AG09309 (cell line): ENCODE results near the gene DOCK9.

Source experiments
- DNase-seq: peaks from one replicate; pipeline ENCODE4 v3.0.0-alpha.2; 2010; ENCODE audit warnings: low read depth
- H3K4me3 ChIP-seq: 2 replicates; pipeline ENCODE4 v1.5.1; 2011; ENCODE audit warnings: mild to moderate bottlenecking, low read depth, low read length, moderate library complexity; ENCODE audit not compliant: control insufficient read depth
- TF ChIP-seq, protein P1 (sequence below): IDR thresholded peaks from 2 replicates; pipeline ENCODE4 v1.5.1; 2011; ENCODE audit warnings: mild to moderate bottlenecking, low read depth, low read length, inconsistent platforms; ENCODE audit not compliant: insufficient read depth, control insufficient read depth; ENCODE audit errors: missing control alignments

DOCK9 gene

DNA sequence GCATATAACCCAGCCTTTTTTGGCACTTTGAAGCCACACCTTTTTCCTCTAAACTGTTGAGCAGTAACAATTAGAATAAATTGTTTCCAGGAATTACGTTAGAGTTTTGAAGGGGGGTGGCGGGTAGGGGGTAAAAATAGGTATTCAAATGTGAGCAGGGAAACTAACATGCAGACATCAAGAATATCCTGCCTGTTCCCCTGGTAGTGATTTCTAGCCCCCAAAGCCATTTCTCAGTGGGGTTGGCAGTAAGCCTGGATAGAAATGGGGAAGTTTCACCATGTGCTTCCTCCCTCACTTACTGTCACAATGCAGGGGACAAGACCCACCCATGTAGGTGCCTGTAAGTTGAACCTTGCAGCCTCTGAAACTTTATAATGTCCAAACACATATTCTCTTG is 3.8 kb downstream of the DOCK9 start:
- TF ChIP-seq, protein P1, sequence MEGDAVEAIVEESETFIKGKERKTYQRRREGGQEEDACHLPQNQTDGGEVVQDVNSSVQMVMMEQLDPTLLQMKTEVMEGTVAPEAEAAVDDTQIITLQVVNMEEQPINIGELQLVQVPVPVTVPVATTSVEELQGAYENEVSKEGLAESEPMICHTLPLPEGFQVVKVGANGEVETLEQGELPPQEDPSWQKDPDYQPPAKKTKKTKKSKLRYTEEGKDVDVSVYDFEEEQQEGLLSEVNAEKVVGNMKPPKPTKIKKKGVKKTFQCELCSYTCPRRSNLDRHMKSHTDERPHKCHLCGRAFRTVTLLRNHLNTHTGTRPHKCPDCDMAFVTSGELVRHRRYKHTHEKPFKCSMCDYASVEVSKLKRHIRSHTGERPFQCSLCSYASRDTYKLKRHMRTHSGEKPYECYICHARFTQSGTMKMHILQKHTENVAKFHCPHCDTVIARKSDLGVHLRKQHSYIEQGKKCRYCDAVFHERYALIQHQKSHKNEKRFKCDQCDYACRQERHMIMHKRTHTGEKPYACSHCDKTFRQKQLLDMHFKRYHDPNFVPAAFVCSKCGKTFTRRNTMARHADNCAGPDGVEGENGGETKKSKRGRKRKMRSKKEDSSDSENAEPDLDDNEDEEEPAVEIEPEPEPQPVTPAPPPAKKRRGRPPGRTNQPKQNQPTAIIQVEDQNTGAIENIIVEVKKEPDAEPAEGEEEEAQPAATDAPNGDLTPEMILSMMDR = no peak
- DNase-seq = no peak
- no peak overlapping the region for H3K4me3 ChIP-seq

DNA sequence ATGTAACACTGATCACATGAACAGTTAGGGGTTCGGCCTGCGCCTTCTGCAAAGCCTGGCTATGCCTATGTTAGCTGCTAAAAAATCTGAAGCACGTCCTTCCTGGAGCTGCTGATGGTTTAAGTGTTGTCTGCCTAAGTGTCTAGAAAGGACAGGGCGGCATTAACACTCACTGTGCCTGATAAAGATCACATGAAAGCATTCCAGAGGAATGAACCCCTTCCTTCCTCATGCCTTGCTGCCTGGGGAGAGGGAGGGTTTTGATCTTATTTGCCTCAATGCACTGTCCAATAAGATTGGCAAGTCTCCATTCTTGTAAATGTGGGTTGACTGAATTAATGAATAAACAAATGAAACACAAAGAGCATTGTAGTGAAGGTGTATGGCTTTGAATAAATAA is 5.2 kb downstream of the DOCK9 start:
- no peak for DNase-seq
- TF ChIP-seq, protein P1 = no peak

DNA sequence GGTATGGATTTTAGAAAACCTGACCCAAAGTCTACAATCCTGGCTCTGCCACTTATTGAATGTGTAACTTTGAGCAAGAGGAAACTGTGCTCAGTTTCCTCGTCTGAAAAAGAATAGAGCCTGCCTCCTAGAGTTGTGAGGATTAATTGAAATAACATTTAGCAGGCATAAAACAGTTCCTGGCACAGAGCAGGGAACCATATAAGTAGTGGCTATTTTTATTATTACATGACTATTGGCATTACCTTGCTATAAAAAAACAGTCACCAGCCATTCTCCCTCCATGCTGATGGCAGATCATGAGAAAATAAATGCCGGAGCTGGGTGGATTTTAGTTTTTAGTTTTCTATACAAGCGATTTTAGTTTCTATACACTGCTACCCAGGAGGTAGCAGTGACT is 5.8 kb downstream of the DOCK9 start:
- TF ChIP-seq, protein P1 = no peak
- DNase-seq = no peak
- no peak overlapping the region for H3K4me3 ChIP-seq

More for the DNA sequence above, 5.2 kb downstream of the DOCK9 start:
- H3K4me3 ChIP-seq = no peak overlapping the region

DNA sequence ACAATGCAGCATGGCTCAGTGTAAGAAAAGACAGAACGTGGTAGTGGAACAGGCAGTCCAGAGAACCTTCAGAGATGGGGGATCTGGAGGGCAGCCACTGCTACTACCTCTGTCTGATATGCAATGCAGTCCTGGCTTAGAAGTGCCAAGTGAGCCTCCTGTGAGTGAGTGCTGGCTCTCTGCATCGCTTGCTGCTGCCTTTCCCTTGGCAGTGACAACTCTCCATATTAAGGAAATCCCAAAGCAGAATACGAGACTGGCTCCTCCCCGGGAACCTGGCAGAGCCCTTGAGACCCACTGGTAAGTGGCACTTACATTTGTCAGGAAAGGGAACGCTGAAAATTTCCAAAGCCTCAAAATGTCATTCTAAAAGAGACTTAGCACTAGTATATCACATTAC is 7.5 kb downstream of the DOCK9 start:
- TF ChIP-seq, protein P1 = no peak
- H3K4me3 ChIP-seq = no peak overlapping the region
- no peak for DNase-seq

DNA sequence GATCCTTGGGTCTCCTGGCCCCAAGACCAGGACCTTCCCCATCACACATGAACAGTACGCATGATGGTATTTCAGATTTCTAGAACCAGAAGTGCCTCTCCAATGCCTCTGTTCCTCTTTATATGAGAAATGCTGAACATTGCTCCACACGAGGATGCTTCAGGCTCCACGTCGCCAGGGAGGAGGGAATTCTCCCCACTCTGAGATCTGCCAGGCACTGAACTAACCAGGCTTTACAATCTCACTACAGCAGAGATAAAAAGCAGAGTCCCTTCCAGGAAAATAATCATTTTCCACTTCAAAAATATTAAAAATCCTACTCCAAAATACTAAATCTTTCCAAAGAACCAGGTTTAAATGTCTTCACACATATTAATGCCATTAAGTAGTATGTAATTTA is 10.4 kb downstream of the DOCK9 start:
- no peak overlapping the region for H3K4me3 ChIP-seq
- DNase-seq = no peak
- TF ChIP-seq, protein P1 = no peak

DNA sequence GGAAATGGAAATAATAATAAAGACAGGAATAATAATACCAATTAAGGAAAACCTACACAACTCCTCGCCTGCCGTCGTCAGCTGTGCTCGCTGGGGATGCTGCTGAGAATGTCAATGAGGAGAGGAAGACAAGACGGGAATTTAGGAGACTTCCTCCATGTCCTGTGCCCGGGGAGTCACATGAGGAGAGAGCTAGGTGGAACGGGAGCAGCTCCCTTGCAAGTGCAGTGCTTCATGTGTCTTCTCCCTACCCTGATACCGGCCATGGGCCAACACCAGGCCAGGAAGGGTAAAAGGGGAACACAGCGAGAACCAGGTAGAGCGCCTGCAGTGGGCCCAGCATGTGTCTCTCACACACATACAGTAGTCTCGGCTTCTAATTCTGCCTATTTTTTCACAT is 11.8 kb downstream of the DOCK9 start:
- no peak overlapping the region for H3K4me3 ChIP-seq
- no peak for DNase-seq
- TF ChIP-seq, protein P1 = no peak

DNA sequence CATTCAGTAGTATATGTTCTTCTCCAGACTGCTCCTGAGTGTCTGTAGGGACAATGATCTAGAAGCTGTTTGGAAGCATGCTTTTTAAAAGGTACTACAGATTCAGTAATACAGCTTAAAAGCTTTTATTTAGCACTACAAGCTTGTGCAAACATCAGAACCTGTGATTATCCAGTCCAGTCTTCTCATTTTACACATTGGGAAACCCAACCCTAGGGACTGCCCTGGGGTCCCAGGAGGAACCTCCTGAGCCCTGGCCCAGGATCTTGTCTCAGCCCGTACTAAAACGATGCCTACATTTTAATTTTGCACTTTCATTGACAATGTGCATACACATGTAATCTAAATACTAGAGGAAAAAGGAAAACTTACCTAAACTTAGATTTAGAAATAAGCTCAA is 12.5 kb downstream of the DOCK9 start:
- TF ChIP-seq, protein P1 = no peak
- no peak overlapping the region for H3K4me3 ChIP-seq
- DNase-seq = no peak
